Suprapubic skin (tissue), 4 donors: Measurements from ENCODE around the gene KRT35.

Source experiments
- EP300 ChIP-seq: sonication (generic); formaldehyde crosslinking; IDR thresholded peaks from one replicate; pipeline ENCODE4 v1.6.1; 2017; ENCODE audit warnings: antibody characterized with exemption
- POLR2A ChIP-seq, 2 donors: fragments of 450-650 bp; IDR thresholded peaks; one replicate each; pipeline ENCODE4 v1.6.1; 2017; ENCODE audit warnings: antibody characterized with exemption in 2 of 2, mild to moderate bottlenecking in 2 of 2, moderate library complexity in 2 of 2
- POLR2AphosphoS5 ChIP-seq, 3 donors: sonication (generic); formaldehyde crosslinking; IDR thresholded peaks; one replicate each; pipeline ENCODE4 v1.6.1; 2017; ENCODE audit warnings: antibody characterized with exemption in 3 of 3

GRCh38 chr17:41464173-41464572, 16.8 kb downstream of the KRT35 start:
- TF ChIP-seq EP300 (no peak), POLR2A (IDR thresholded peaks at IDR 0.05) (no peak), POLR2AphosphoS5 (IDR thresholded peaks at IDR 0.05) (no peak)
